HG03558 (cell line): ENCODE results near the gene PCDHA11.
"Not testable (repeated sequence)": the region's sequence is repeated elsewhere in the genome, so short reads cannot be mapped to it uniquely, and the experiment has no call there.

Experiments used
- ATAC-seq: cut with Tn5 transposase; IDR thresholded peaks from one replicate; pipeline ENCODE4 v1.9.1; 2021; ENCODE audit warnings: moderate number of reproducible peaks; ENCODE audit not compliant: unreplicated experiment; ENCODE audit errors: extremely low read depth

The PCDHA11 gene

GRCh38 chr5:140868721-140869554 is at the start of gene PCDHA11:
TSS of gene PCDHA11 (plus strand) at chr5:140868957. CDS start at chr5:140869104, 147 bp downstream.
- ATAC-seq = no peak

- no peak for ATAC-seq
Observed at GRCh38 chr5:140821375-140822280, 47.1 kb upstream of the PCDHA11 start, which contains the start of gene PCDHA5. TSS of gene PCDHA5 (plus strand) at chr5:140821613.

GRCh38 chr5:140822281-140822629 is 46.5 kb upstream of the PCDHA11 start:
- ATAC-seq = no peak

GRCh38 chr5:140822969-140823368 is 45.8 kb upstream of the PCDHA11 start:
- not testable (repeated sequence) for ATAC-seq

GRCh38 chr5:140823475-140823874 is 45.3 kb upstream of the PCDHA11 start:
- ATAC-seq = no peak

GRCh38 chr5:140827704-140828361 is 40.9 kb upstream of the PCDHA11 start, which contains the start of gene PCDHA6:
TSS of gene PCDHA6 (plus strand) at chr5:140827960. CDS start at chr5:140828092, 132 bp downstream.
- no peak for ATAC-seq

GRCh38 chr5:140828362-140828737 is 40.4 kb upstream of the PCDHA11 start:
- ATAC-seq = no peak

GRCh38 chr5:140829511-140830501 is 39.0 kb upstream of the PCDHA11 start:
- ATAC-seq = not testable (repeated sequence)

- no peak for ATAC-seq
Observed at GRCh38 chr5:140833993-140834392, 34.8 kb upstream of the PCDHA11 start, which contains the start of gene PCDHA7. TSS of gene PCDHA7 (plus strand) at chr5:140834269. CDS start at chr5:140834384, 115 bp downstream.

GRCh38 chr5:140834439-140835008 is 34.2 kb upstream of the PCDHA11 start:
- not testable (repeated sequence) for ATAC-seq

GRCh38 chr5:140835622-140836510 is 32.9 kb upstream of the PCDHA11 start:
- no peak for ATAC-seq

- ATAC-seq = no peak
Observed at GRCh38 chr5:140840978-140841962, 27.5 kb upstream of the PCDHA11 start, which contains the start of gene PCDHA8. TSS of gene PCDHA8 (plus strand) at chr5:140841187. CDS start at chr5:140841322, 135 bp downstream.

- ATAC-seq = no peak
Observed at GRCh38 chr5:140842798-140843733, 25.7 kb upstream of the PCDHA11 start.

GRCh38 chr5:140848139-140849102 is 20.3 kb upstream of the PCDHA11 start, which contains the start of gene PCDHA9:
TSS of gene PCDHA9 (plus strand) at chr5:140848382. CDS start at chr5:140848496, 114 bp downstream.
- ATAC-seq = not testable (repeated sequence)
